COR-L47 (cell line): Measurements from ENCODE around the gene SLC26A8.

Experiments used
- DNase-seq: peaks from one replicate; lab custom pipeline; 2025; lab: John Stamatoyannopoulos, UW

Gene SLC26A8

GRCh38 chr6:36023996-36024795 is at the start of gene SLC26A8:
SLC26A8 (minus strand) TSS chr6:36024641; CDS start chr6:36019707, 4,934 bp downstream.
- DNase-seq = no peak

GRCh38 chr6:36073587-36073986 is 49.1 kb upstream of the SLC26A8 start:
- DNase-seq = no peak

GRCh38 chr6:36072681-36073080 is 48.2 kb upstream of the SLC26A8 start:
- DNase-seq = no peak

GRCh38 chr6:36071714-36072113 is 47.3 kb upstream of the SLC26A8 start:
- no peak for DNase-seq

- no peak for DNase-seq
Observed at GRCh38 chr6:36071281-36071680, 46.8 kb upstream of the SLC26A8 start.

- no peak for DNase-seq
Observed at GRCh38 chr6:36070252-36070651, 45.8 kb upstream of the SLC26A8 start.

- DNase-seq = no peak
Observed at GRCh38 chr6:36069573-36069972, 45.1 kb upstream of the SLC26A8 start.

- no peak for DNase-seq
Observed at GRCh38 chr6:36068586-36068985, 44.1 kb upstream of the SLC26A8 start.

- DNase-seq = no peak
Observed at GRCh38 chr6:36068012-36068392, 43.6 kb upstream of the SLC26A8 start.

- no peak for DNase-seq
Observed at GRCh38 chr6:36067374-36068011, 43.1 kb upstream of the SLC26A8 start.

GRCh38 chr6:36066817-36067216 is 42.4 kb upstream of the SLC26A8 start:
- DNase-seq = no peak

- DNase-seq = no peak
Observed at GRCh38 chr6:36065916-36066315, 41.5 kb upstream of the SLC26A8 start.

GRCh38 chr6:36064770-36065396 is 40.4 kb upstream of the SLC26A8 start:
- DNase-seq = no peak

GRCh38 chr6:36063318-36064060 is 39.0 kb upstream of the SLC26A8 start:
- no peak for DNase-seq

GRCh38 chr6:36062247-36062646 is 37.8 kb upstream of the SLC26A8 start:
- DNase-seq = no peak

GRCh38 chr6:36061236-36061635 is 36.8 kb upstream of the SLC26A8 start:
- no peak for DNase-seq

- no peak for DNase-seq
Observed at GRCh38 chr6:36056178-36056577, 31.7 kb upstream of the SLC26A8 start.

GRCh38 chr6:36054956-36055355 is 30.5 kb upstream of the SLC26A8 start:
- no peak for DNase-seq

- DNase-seq = no peak
Observed at GRCh38 chr6:36054415-36054814, 30.0 kb upstream of the SLC26A8 start.

- DNase-seq = no peak
Observed at GRCh38 chr6:36053878-36054277, 29.4 kb upstream of the SLC26A8 start.

GRCh38 chr6:36052097-36052496 is 27.7 kb upstream of the SLC26A8 start:
- no peak for DNase-seq

GRCh38 chr6:36050947-36051710 is 26.7 kb upstream of the SLC26A8 start:
- no peak for DNase-seq
